ENCODE data around the gene FAM32A.

DNA sequence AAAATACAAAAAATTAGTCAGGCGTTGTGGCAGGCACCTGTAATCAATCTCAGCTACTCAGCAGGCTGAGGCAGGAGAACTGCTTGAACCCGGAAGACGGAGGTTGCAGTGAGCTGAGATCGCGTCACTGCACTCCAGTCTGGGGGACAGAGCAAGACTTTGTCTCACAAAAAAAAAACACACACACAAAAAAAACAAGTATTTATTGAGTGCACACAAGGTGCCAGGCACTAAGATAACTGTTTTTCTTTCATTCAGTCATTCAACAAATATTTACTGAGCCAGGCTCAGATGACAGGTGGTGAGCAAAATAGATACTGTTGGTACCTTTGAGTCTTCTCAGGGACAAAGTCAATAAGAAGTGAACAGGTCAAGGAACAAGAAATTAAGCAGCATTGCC lies 18.2 kb upstream of the FAM32A start:
- TF ChIP-seq EZH2 (IDR thresholded peaks at IDR 0.05; ENCODE audit: insufficient read depth, low read length): no peak
- TF ChIP-seq, protein P1, sequence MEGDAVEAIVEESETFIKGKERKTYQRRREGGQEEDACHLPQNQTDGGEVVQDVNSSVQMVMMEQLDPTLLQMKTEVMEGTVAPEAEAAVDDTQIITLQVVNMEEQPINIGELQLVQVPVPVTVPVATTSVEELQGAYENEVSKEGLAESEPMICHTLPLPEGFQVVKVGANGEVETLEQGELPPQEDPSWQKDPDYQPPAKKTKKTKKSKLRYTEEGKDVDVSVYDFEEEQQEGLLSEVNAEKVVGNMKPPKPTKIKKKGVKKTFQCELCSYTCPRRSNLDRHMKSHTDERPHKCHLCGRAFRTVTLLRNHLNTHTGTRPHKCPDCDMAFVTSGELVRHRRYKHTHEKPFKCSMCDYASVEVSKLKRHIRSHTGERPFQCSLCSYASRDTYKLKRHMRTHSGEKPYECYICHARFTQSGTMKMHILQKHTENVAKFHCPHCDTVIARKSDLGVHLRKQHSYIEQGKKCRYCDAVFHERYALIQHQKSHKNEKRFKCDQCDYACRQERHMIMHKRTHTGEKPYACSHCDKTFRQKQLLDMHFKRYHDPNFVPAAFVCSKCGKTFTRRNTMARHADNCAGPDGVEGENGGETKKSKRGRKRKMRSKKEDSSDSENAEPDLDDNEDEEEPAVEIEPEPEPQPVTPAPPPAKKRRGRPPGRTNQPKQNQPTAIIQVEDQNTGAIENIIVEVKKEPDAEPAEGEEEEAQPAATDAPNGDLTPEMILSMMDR (IDR thresholded peaks at IDR 0.05; ENCODE audit: insufficient read depth, low read depth, low read length): no peak

Data from astrocyte (in vitro differentiated cells and primary cell).